K562 (cell line): Measurements from ENCODE around the gene PGM3.

Experiments used
- CBX5 ChIP-seq: IDR thresholded peaks from 2 replicates; pipeline ENCODE4 v1.6.1; 2014; ENCODE audit warnings: low read depth, borderline replicate concordance
- GABPA ChIP-seq: fragments of 200-800 bp; sonication (Bioruptor generic); conservative IDR thresholded peaks from 2 replicates; pipeline ENCODE4 v1.6.1; 2016; ENCODE audit warnings: low read depth, missing genetic modification characterization, missing compliant biosample characterization
- NCOR1 ChIP-seq: fragments of 450-650 bp; IDR thresholded peaks from 2 replicates; pipeline ENCODE4 v1.6.1; 2016; ENCODE audit warnings: mild to moderate bottlenecking, moderate library complexity
- ZBTB12 ChIP-seq: fragments of 250-450 bp; sonication (Bioruptor Pico); IDR thresholded peaks from 2 replicates; pipeline ENCODE4 v1.4.0; 2020
- ZFX ChIP-seq: sonication (generic); formaldehyde crosslinking; IDR thresholded peaks from 2 replicates; pipeline ENCODE4 v1.8.0; 2022; ENCODE audit warnings: mild to moderate bottlenecking, missing genetic modification reagents, moderate library complexity

- TF ChIP-seq NCOR1: no peak
- TF ChIP-seq CBX5: no peak
- no peak for TF ChIP-seq GABPA
- TF ChIP-seq ZBTB12 (CRISPR knock-in tag): no peak
- no peak for TF ChIP-seq ZFX (CRISPR knock-in tag)
Observed at GRCh38 chr6:83126223-83126622, 66.8 kb downstream of the PGM3 start.
